GM08714 (cell line): ENCODE results near the gene CEP76.
A peak's percentile ranks its signal among the peaks of the same experiment; 100 is the strongest.
"Not testable (repeated sequence)": the region's sequence is repeated elsewhere in the genome, so short reads cannot be mapped to it uniquely, and the experiment has no call there.

Experiments
- H3K4me3 ChIP-seq: fragments of 200-500 bp; sonication (Bioruptor generic); 2 replicates; pipeline ENCODE4 v1.5.1; 2014; ENCODE audit warnings: mild to moderate bottlenecking, low read length, inconsistent platforms
- ZNF274 ChIP-seq: IDR thresholded peaks from 2 replicates; pipeline ENCODE4 v1.6.1; 2012; ENCODE audit warnings: mild to moderate bottlenecking, low read depth, low read length

CEP76 gene

DNA sequence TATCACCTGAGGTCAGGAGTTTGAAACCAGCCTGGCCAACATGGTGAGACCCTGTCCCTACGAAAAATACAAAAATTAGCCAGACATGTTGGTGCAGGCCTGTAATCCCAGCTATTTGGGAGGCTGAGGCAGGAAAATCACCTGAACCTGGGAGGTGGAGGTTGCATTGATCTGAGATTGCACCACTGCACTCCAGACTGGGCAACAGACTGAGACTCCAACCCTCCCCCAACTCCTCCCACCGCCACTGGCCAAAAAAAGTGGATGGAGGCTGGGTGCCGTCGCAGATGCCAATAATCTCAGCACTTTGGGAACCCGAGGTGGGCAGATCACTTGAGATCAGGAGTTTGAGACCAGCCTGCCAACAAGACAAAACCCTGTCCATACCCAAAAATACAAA, 34.5 kb downstream of the CEP76 start:
- H3K4me3 ChIP-seq, result no peak overlapping the region
- TF ChIP-seq ZNF274, result no peak

- H3K4me3 ChIP-seq, result no peak overlapping the region
- TF ChIP-seq ZNF274, result no peak
Measured at GRCh38 chr18:12659904-12660605, 42.5 kb downstream of the CEP76 start.

GRCh38 chr18:12658426-12659138, 43.9 kb downstream of the CEP76 start:
- no peak for TF ChIP-seq ZNF274
- H3K4me3 ChIP-seq, result peak overlapping the region; percentile 65; the same call in 1 of the 2 replicates

GRCh38 chr18:12657684-12658425, 44.7 kb downstream of the CEP76 start, which contains the start of gene SPIRE1:
SPIRE1 (minus strand) TSS chr18:12658107; CDS start chr18:12657866, 241 bp downstream.
- peak within 1 kb of the TSS; percentile 65 for H3K4me3 ChIP-seq
- TF ChIP-seq ZNF274, result no peak

DNA sequence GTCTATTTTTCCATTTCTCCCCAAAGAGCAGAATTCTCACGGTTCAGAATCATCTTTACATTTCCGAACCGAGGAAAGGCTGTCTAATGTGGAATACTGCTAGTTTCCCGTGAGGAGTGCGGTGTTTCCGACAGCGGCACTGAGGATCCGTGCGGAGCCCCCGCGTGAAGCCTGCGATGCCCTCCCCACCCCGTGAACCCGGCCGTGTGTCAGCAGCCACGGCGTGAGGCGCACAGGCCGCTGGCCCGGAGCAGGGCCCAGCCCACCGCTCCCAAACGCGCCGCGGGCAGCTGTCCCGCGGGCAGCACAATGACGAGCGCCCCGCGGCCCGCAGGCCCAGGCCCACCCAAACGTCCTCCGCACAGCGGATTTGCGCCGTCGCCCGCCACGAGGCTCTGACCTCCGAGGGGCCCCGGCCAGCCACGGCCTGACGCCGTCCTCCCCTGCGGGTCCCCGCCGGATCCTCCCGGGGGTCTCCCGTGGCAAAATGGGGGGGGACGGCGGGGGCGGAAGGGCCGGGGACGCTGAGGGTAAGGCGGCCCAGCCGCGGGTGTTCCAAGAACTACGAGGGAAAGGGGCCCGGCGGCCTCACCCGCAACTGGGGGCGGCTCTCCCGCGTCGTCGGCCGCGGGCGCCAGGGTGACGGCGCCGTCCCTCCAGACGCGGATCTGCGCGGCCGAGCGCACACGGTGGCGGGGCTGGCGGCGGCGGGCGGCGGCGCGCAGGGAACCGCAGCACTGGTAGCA, 45.4 kb downstream of the CEP76 start:
- H3K4me3 ChIP-seq, result peak overlapping the region; percentile 65
- TF ChIP-seq ZNF274, result no peak

- H3K4me3 ChIP-seq, result peak overlapping the region; percentile 65
- TF ChIP-seq ZNF274, result no peak
Measured at GRCh38 chr18:12656605-12656937, 46.0 kb downstream of the CEP76 start.

DNA sequence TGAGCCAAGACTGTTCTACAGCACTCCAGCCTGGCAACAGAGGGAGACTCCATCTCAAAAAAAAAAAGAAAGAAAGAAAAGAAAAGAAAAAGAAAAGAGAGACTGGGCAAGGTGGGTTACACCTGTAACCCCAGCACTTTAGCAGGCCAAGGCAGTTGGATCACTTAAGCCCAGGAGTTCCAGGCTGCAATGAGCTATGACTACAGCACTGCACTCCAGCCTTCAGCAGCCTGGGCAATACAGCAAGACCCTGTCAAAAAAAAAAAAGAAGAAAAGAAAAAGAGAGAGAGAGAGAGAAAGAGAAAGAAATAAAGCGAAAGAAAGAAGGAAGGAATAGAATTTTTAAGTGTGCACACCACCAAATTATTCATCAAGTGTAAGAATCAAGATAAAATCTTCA, 47.6 kb downstream of the CEP76 start:
- H3K4me3 ChIP-seq, result no peak overlapping the region
- TF ChIP-seq ZNF274, result no peak

DNA sequence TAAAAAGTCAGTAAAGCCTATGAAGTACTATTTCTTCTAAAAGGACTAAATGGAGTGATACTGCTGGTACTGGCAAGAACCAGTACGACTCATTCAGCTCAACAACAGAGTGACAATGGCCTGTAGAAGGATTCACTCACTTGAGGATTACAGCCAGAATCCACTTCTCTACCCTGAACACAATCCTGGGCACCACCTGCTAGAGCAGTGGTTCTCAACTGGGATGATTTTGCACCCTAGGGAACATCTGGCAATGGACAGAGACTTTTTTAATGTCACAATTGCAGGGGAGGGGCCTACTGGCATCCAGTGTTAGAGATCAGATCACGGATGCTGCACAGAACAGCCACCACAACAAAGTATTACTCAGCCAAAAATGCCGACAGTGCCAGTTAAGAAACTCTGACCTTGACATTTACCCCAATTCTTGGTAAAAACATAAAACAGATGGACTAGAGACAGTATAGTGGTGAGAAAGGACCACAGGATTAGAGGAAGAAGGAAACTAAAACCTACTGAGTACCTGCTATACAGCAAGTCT, 49.6 kb downstream of the CEP76 start:
- no peak overlapping the region for H3K4me3 ChIP-seq
- TF ChIP-seq ZNF274, result no peak

GRCh38 chr18:12651651-12652050, 50.9 kb downstream of the CEP76 start:
- no peak for TF ChIP-seq ZNF274

DNA sequence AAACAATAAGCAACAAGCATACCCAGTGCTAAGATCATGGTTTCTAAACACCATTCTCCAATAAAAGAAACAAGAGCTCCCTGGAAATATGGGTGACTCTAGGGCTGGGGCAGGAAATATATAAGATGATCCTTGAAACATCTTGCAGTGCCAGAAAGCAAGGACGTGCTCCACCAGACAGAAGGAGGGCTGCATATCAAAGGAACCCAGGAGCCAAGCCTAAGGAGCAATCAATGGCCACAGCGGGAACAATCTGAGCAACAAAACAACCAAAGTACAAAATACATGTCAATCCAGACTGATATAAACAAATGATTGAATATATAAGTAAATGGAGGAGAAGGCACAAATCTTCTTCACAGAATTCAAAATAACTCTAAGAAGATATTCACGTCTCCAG, 54.8 kb downstream of the CEP76 start:
- no peak for TF ChIP-seq ZNF274

More at GRCh38 chr18:12651651-12652050, 50.9 kb downstream of the CEP76 start:
- no peak overlapping the region for H3K4me3 ChIP-seq

GRCh38 chr18:12645751-12646203, 56.7 kb downstream of the CEP76 start:
- H3K4me3 ChIP-seq, result no peak overlapping the region
- no peak for TF ChIP-seq ZNF274

More for the DNA sequence above, 54.8 kb downstream of the CEP76 start:
- H3K4me3 ChIP-seq, result no peak overlapping the region

DNA sequence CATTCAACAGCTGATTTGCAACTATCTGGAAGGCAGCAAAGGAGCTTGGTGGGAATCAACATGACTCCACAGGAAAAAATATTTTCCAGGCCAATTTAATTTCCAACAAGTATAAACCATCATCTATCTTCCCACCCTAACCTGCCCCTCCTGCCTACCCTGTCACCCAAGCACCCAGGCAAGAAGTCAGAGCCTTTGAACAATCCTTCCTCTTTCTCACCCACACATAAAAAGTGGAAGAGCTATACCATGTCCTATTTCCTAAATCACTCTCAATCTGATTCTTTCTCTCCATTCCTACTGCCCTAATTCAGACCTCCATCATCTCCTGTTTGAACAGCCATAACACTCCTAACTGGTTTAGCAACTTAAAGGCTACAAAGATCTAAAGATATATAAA, 57.3 kb downstream of the CEP76 start:
- H3K4me3 ChIP-seq, result no peak overlapping the region
- no peak for TF ChIP-seq ZNF274

DNA sequence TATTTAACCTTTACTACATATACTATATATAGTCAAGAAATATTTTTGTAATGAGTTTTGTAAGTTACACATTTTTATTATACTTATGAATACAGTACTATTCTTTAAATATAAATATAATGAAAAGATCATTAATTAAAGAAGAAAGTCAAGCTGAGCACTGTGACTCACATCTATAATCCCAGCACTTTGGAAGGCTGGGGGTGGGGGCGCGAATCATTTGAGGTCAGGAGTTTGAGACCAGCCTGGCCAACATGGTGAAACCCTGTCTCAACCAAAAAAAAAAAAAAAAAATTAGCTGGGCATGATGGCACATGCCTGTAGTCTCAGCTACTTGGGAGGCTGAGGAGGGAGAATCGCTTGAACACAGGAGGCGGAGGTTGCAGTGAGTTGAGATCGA, 58.8 kb downstream of the CEP76 start:
- H3K4me3 ChIP-seq, result not testable (repeated sequence)

- no peak for TF ChIP-seq ZNF274
- H3K4me3 ChIP-seq, result no peak overlapping the region
Measured at GRCh38 chr18:12640881-12641200, 61.7 kb downstream of the CEP76 start.
